HEK293T (cell line): ENCODE measurements around the gene MUCL3.

Experiments
- BHLHE40 ChIP-seq: fragments of 450-650 bp; IDR thresholded peaks from 2 replicates; pipeline ENCODE4 v1.6.1; 2016; ENCODE audit warnings: mild to moderate bottlenecking, moderate library complexity, borderline replicate concordance
- CTBP1 ChIP-seq: fragments of 450-650 bp; IDR thresholded peaks from 2 replicates; pipeline ENCODE4 v1.6.1; 2016; ENCODE audit warnings: borderline replicate concordance
- ELF4 ChIP-seq: fragments of 450-650 bp; IDR thresholded peaks from 2 replicates; pipeline ENCODE4 v1.6.1; 2017; ENCODE audit warnings: antibody characterized with exemption
- FOXA1 ChIP-seq: fragments of 450-650 bp; IDR thresholded peaks from 2 replicates; pipeline ENCODE4 v1.6.1; 2016; ENCODE audit warnings: mild to moderate bottlenecking
- FOXM1 ChIP-seq: fragments of 450-650 bp; IDR thresholded peaks from 2 replicates; pipeline ENCODE4 v1.6.1; 2017; ENCODE audit warnings: mild to moderate bottlenecking, borderline replicate concordance
- L3MBTL2 ChIP-seq: fragments of 450-650 bp; conservative IDR thresholded peaks from 2 replicates; pipeline ENCODE4 v1.6.1; 2016; ENCODE audit warnings: mild to moderate bottlenecking
- NFRKB ChIP-seq: fragments of 450-650 bp; IDR thresholded peaks from 2 replicates; pipeline ENCODE4 v1.6.1; 2016; ENCODE audit warnings: mild to moderate bottlenecking, moderate library complexity
- SP1 ChIP-seq: fragments of 450-650 bp; IDR thresholded peaks from 2 replicates; pipeline ENCODE4 v1.6.1; 2017
- SUZ12 ChIP-seq: fragments of 450-650 bp; IDR thresholded peaks from 2 replicates; pipeline ENCODE4 v1.6.1; 2016; ENCODE audit warnings: mild to moderate bottlenecking
- TARDBP ChIP-seq: fragments of 450-650 bp; IDR thresholded peaks from 2 replicates; pipeline ENCODE4 v1.6.1; 2016
- ZNF384 ChIP-seq: fragments of 450-650 bp; IDR thresholded peaks from 2 replicates; pipeline ENCODE4 v1.6.1; 2016

DNA sequence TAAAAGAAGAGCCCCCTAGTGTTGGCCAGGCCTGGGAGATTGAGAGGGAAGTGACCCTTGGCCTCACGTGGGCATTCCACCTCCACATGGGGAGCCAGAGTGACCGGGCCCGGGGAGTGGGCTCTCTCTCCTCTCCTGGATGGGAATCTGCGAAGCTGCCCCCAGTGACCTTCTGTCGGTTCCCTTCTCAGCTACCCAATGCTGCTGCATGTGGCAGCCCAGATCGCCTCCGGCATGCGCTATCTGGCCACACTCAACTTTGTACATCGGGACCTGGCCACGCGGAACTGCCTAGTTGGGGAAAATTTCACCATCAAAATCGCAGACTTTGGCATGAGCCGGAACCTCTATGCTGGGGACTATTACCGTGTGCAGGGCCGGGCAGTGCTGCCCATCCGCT, 42.9 kb upstream of the MUCL3 start:
- no peak for TF ChIP-seq L3MBTL2
- no peak for TF ChIP-seq FOXA1
- no peak for TF ChIP-seq BHLHE40
- no peak for TF ChIP-seq FOXM1
- TF ChIP-seq NFRKB, result no peak
- TF ChIP-seq SUZ12, result no peak
- TF ChIP-seq TARDBP, result no peak
- no peak for TF ChIP-seq ELF4
- TF ChIP-seq SP1, result no peak
- TF ChIP-seq ZNF384, result no peak
- no peak for TF ChIP-seq CTBP1
